Measurements from ENCODE around the gene TUBB4B. TPM values are rescaled to one million over a fixed set of nuclear protein-coding genes. Genes with fewer than 3 reads are reported as not detected.

TUBB4B gene
- total RNA-seq, 1 donor from 2014 or later = 192 TPM

GRCh38 chr9:137223078-137223970, 17.8 kb upstream of the TUBB4B start:
- Mint-ChIP-seq H3K4me3 (ENCODE audit: unreplicated experiment) (peak overlapping the region; percentile 88), H3K27ac (ENCODE audit: unreplicated experiment) (peak overlapping the region; percentile 17), H3K4me1 (ENCODE audit: low read depth, unreplicated experiment) (peaks cover 4% of the 10 kb centered on the region), H3K9me3 (ENCODE audit: unreplicated experiment) (peaks cover 6% of the 10 kb centered on the region), H3K36me3 (ENCODE audit: unreplicated experiment) (no peaks in the 10 kb centered on the region), H3K27me3 (ENCODE audit: unreplicated experiment) (peaks cover 4% of the 10 kb centered on the region)
- TF ChIP-seq, protein P1, sequence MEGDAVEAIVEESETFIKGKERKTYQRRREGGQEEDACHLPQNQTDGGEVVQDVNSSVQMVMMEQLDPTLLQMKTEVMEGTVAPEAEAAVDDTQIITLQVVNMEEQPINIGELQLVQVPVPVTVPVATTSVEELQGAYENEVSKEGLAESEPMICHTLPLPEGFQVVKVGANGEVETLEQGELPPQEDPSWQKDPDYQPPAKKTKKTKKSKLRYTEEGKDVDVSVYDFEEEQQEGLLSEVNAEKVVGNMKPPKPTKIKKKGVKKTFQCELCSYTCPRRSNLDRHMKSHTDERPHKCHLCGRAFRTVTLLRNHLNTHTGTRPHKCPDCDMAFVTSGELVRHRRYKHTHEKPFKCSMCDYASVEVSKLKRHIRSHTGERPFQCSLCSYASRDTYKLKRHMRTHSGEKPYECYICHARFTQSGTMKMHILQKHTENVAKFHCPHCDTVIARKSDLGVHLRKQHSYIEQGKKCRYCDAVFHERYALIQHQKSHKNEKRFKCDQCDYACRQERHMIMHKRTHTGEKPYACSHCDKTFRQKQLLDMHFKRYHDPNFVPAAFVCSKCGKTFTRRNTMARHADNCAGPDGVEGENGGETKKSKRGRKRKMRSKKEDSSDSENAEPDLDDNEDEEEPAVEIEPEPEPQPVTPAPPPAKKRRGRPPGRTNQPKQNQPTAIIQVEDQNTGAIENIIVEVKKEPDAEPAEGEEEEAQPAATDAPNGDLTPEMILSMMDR (IDR thresholded peaks at IDR 0.05; ENCODE audit: partially characterized antibody, unreplicated experiment) = no peak
- peak; percentile 94 for DNase-seq

DNA sequence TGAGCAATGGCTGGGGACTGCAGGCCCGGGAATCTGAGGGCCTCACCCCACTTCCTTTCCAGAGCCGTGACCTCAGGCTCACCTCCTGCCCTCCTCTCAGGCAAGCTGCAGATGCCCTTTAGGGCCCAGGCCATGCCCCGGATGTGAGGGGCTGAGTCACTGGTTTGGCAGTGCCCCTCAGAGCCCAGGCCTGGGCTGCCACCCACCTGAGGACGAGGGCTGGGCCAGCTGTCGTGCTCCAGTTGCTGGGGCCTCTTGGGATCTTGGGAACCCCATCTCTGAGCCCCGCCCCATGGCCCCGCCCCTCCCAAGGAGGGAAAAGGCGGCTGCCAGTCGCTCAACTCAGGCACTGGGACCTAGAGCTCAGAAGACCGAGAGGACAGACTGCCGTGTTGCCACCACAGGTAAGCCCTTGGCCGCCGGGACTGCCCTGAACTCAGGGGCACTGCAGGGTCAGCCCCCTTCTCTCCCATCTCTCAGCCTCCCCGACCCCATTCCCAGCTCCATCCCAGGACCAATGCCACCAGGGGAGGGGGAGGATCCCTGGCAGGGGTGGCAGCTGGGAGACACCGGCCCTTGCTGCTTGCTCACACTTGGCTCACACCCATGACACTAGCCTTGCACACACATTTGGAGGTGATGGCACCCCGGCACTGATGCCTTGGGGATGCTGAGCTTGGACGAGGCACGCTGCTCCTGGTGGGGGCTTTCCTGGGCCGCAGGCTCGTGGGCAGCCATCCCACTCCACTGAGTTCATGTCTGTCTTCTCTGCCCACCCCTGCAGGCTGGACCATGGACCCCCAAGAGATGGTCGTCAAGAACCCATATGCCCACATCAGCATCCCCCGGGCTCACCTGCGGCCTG, 16.0 kb upstream of the TUBB4B start, which contains the start of gene CYSRT1:
CYSRT1 (plus strand) TSS at position 345 of the 865 bp plus-strand sequence; CDS start at position 793, 448 bp downstream.
- peaks cover 2% of the 10 kb centered on the region for H3K27me3 Mint-ChIP-seq (ENCODE audit: unreplicated experiment)
- no peak for DNase-seq
- H3K27ac Mint-ChIP-seq (ENCODE audit: unreplicated experiment) = no peak within 1 kb of the TSS

GRCh38 chr9:137225699-137226331, 15.3 kb upstream of the TUBB4B start:
- Mint-ChIP-seq H3K4me3 (ENCODE audit: unreplicated experiment) (no peak overlapping the region), H3K36me3 (ENCODE audit: unreplicated experiment) (no peaks in the 10 kb centered on the region), H3K4me1 (ENCODE audit: low read depth, unreplicated experiment) (peaks cover 2% of the 10 kb centered on the region), H3K9me3 (ENCODE audit: unreplicated experiment) (no peaks in the 10 kb centered on the region), H3K27me3 (ENCODE audit: unreplicated experiment) (peaks cover 2% of the 10 kb centered on the region), H3K27ac (ENCODE audit: unreplicated experiment) (no peak overlapping the region)
- TF ChIP-seq, protein P1 (IDR thresholded peaks at IDR 0.05; ENCODE audit: partially characterized antibody, unreplicated experiment) = no peak
- no peak for DNase-seq

More for the DNA sequence above, 16.0 kb upstream of the TUBB4B start, which contains the start of gene CYSRT1:
- no peaks in the 10 kb centered on the region for H3K9me3 Mint-ChIP-seq (ENCODE audit: unreplicated experiment)
- H3K4me1 Mint-ChIP-seq (ENCODE audit: low read depth, unreplicated experiment) = peaks cover 2% of the 10 kb centered on the region
- H3K36me3 Mint-ChIP-seq (ENCODE audit: unreplicated experiment) = no peaks in the 10 kb centered on the region
- TF ChIP-seq, protein P1 (IDR thresholded peaks at IDR 0.05; ENCODE audit: partially characterized antibody, unreplicated experiment) = no peak
- peak within 1 kb of the TSS; percentile 63 for H3K4me3 Mint-ChIP-seq (ENCODE audit: unreplicated experiment)

DNA sequence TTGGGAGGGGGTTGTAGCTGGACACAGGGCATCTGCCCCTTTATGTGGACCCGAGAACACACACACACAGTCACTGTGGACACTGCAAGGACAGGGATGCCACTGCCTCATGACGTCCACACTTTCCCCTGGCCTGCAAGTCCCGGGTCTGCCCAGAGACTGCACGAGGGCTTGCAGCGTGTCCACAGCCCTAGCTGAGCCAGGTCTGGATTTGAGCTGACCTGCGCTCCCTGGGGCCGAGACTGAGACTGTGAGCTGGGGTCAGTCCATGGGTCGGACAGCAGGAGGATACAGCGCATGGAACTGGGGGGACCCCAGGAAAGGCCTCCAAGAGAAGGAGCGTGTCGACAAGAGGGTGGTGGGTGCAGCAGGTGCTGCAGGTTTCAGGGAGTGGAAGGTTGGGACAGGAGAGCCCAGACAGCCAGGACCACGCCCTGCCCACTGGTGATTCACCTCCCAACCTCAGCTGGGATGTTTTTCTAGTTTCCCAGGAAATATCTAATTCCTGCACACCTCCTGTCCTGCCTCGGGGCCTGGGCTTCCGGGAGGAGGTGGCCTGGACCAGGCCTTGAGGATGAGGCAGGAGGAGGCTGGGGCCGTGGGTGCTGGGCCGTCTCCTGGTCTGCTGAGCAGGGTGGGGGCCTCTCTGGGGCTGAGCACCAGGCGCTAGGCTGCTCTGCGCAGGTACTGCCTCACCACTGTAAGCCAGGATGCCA, 14.6 kb upstream of the TUBB4B start:
- Mint-ChIP-seq H3K4me1 (ENCODE audit: low read depth, unreplicated experiment) (peaks cover 2% of the 10 kb centered on the region), H3K27me3 (ENCODE audit: unreplicated experiment) (peaks cover 2% of the 10 kb centered on the region), H3K4me3 (ENCODE audit: unreplicated experiment) (no peak overlapping the region), H3K27ac (ENCODE audit: unreplicated experiment) (no peak overlapping the region), H3K9me3 (ENCODE audit: unreplicated experiment) (no peaks in the 10 kb centered on the region), H3K36me3 (ENCODE audit: unreplicated experiment) (no peaks in the 10 kb centered on the region)
- TF ChIP-seq, protein P1 (IDR thresholded peaks at IDR 0.05; ENCODE audit: partially characterized antibody, unreplicated experiment) = no peak
- DNase-seq = no peak

All from glutamatergic neuron (in vitro differentiated cells).